ENCODE measurements around the gene EPB41L1.

The EPB41L1 gene

DNA sequence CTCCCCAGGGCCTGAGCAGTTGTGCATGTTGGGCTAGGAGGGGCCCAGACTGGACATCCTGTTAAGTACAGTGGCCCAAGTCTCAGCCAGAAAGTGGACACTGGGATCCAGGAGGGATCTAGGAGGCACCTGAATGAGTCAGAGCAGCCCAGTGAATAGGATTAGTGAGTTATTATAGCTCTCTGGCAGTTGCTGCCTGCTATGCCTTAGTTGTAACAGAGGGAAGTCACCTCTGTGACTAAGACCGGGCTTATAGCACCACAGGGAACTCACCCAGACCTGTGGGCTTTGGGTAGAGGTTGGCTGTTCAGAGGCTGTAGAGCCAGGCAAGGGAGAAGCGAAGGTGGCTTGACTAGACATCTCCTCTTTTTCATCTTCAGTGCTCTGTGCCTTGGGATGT, 42.7 kb downstream of the EPB41L1 start:
- TF ChIP-seq ZFX (IDR thresholded peaks at IDR 0.05; ENCODE audit: borderline replicate concordance), result no peak
- TF ChIP-seq, protein P1, sequence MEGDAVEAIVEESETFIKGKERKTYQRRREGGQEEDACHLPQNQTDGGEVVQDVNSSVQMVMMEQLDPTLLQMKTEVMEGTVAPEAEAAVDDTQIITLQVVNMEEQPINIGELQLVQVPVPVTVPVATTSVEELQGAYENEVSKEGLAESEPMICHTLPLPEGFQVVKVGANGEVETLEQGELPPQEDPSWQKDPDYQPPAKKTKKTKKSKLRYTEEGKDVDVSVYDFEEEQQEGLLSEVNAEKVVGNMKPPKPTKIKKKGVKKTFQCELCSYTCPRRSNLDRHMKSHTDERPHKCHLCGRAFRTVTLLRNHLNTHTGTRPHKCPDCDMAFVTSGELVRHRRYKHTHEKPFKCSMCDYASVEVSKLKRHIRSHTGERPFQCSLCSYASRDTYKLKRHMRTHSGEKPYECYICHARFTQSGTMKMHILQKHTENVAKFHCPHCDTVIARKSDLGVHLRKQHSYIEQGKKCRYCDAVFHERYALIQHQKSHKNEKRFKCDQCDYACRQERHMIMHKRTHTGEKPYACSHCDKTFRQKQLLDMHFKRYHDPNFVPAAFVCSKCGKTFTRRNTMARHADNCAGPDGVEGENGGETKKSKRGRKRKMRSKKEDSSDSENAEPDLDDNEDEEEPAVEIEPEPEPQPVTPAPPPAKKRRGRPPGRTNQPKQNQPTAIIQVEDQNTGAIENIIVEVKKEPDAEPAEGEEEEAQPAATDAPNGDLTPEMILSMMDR (IDR thresholded peaks at IDR 0.05), result no peak
- no peak overlapping the region for H3K27ac ChIP-seq

DNA sequence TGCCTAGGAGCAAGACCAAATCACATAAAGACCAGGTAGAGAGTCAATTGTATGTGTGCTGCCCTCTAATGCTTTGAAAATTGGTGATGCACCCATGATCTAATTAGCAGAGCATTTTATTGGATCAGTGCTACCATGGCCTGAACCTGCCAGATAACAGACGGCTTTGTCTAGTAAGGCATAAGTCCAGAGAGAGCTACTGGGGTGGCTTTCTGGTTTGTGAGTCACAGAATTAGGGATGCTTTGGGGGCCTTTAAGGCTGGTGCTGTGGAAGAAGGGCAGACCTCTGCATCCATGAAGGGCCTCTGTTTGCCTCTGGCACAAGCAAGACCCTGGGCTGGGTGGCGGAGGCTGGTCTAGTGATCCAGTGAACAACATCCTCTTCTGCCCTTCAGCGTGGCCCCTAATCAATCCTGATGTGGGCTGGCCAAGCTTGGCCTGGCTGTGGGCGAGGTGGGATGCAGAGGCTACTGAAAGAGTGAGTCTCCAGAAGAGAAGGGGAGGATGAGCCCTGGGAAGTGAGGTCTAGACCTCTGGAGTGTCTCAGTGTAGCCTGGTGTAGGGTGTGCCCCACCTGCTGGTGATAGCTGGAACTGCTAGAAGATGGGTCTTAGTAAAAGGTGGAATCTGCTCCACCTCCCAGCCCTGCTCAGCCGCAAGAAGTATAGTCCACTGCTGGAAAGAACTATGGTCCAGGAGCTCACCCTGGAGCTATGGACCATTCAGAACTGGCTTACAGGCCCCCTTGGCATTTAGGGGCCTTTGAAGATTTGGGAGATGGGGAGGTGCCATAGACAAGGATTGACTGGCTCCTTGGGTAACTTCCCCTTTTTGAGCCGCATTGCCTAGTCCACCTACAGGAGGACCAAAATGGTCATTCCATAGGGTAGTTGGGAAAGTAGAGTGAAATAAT, 45.1 kb downstream of the EPB41L1 start:
- TF ChIP-seq ZFX (IDR thresholded peaks at IDR 0.05; ENCODE audit: borderline replicate concordance), result no peak
- TF ChIP-seq, protein P1 (IDR thresholded peaks at IDR 0.05), result peak; percentile 94
- no peak overlapping the region for H3K27ac ChIP-seq

DNA sequence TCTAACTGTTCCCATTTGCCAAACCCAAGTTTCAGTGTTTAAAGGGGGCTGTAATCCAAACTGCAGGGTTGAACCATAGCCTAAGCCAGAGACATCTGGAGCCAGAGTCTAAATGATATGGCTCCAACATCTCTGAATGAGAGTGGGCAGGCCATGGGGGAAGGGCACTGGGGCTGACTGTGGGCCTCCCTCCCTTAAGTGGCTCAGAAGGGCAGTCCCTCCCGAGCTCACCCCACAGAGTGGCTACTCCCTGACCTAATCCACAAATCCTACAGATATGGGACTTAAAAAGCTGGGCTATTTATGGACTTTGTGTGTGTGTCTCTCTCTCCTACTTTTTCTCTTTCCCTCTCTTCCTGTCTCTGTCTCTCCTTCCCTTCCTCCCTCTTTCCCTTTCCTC, 45.9 kb downstream of the EPB41L1 start:
- H3K27ac ChIP-seq, result no peak overlapping the region
- TF ChIP-seq, protein P1 (IDR thresholded peaks at IDR 0.05), result no peak
- TF ChIP-seq ZFX (IDR thresholded peaks at IDR 0.05; ENCODE audit: borderline replicate concordance), result no peak

DNA sequence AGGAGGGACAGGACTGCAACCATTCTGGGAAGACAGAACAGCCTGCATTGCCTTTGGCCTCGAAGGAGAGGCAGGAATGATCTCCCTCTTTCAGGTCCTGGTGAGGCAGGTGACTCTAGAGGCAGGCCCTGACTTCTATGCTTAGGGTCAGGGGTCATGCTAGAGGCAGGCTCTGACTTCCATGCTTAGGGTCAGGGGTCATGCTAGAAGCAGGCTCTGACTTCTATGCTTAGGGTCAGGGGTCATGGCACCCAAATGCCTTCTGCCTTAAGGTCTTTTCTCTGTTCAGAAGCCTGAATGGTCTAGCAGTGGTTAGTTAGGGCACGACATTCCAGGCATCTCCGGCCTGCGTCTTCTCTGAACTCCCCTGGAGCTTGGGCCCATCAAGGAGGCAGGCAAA, 46.7 kb downstream of the EPB41L1 start:
- TF ChIP-seq ZFX (IDR thresholded peaks at IDR 0.05; ENCODE audit: borderline replicate concordance), result no peak
- TF ChIP-seq, protein P1 (IDR thresholded peaks at IDR 0.05), result no peak
- H3K27ac ChIP-seq, result no peak overlapping the region

DNA sequence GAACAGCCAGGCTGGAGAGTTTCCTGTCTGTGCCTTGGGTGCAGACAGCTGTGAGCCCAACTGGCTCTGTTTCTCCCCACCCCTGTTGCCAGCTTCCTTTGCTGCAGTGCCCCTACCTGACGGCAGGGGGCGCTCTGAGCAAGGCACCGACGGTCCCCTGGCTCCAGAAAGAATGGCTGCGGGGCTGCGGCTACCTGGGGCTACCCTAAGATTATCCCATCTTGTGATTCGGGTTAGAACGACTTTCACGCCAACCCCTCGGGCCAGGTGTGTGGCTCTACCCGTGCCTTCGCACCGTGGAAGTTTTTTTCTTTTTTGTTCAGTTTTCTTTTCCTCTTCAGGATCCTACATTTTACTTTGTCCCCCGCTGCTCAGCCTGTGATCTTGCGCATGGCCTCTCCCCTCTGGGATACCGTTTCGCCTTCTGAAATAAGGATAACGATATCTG, 48.4 kb downstream of the EPB41L1 start:
- no peak for TF ChIP-seq ZFX (IDR thresholded peaks at IDR 0.05; ENCODE audit: borderline replicate concordance)
- TF ChIP-seq, protein P1 (IDR thresholded peaks at IDR 0.05), result peak; percentile 98
- H3K27ac ChIP-seq, result no peak overlapping the region

DNA sequence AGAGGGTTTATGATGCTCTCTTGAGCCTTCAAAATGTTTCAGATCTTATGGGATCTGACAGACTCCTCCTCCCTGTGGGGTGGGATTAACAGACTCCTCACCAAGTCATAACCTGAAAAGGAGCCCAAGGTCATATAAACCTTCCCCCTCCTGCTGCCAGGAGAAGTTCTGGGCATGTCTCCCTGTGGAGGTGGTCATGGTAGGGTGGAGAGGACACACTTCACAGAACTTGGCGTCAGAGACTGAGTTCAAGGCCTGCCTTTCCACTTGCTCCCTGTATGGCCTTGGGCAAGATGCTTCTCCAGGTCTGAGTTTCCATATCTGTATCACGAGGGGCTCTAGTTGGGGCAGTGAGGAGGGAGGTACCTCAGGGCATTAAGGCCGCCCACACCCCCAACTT, 49.3 kb downstream of the EPB41L1 start:
- TF ChIP-seq, protein P1 (IDR thresholded peaks at IDR 0.05), result no peak
- no peak overlapping the region for H3K27ac ChIP-seq

DNA sequence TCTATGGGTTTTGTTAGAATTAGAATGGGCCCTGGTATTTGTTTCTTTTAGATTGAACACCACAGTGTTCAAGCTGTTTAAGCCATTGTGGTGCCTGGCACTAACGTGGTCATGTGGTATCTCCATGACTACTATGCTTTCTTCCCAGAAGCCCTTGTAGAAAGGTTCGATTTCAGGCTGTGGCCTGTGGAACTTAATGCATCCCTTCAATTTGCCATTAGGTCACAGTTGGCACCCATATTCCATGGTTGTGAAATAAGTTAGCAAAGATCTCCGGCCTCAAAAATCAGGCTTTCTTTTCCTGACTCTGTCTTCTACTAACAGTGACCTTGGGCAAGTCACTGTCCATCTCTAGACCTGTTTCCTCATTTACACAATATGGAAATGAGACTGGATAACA, 50.5 kb downstream of the EPB41L1 start:
- no peak for TF ChIP-seq ZFX (IDR thresholded peaks at IDR 0.05; ENCODE audit: borderline replicate concordance)
- TF ChIP-seq, protein P1 (IDR thresholded peaks at IDR 0.05), result no peak
- no peak overlapping the region for H3K27ac ChIP-seq
